ENCODE results near the gene HPSE2.

GRCh38 chr10:98458809-98459784 is 776.6 kb downstream of the HPSE2 start:
- TF ChIP-seq, protein P1, sequence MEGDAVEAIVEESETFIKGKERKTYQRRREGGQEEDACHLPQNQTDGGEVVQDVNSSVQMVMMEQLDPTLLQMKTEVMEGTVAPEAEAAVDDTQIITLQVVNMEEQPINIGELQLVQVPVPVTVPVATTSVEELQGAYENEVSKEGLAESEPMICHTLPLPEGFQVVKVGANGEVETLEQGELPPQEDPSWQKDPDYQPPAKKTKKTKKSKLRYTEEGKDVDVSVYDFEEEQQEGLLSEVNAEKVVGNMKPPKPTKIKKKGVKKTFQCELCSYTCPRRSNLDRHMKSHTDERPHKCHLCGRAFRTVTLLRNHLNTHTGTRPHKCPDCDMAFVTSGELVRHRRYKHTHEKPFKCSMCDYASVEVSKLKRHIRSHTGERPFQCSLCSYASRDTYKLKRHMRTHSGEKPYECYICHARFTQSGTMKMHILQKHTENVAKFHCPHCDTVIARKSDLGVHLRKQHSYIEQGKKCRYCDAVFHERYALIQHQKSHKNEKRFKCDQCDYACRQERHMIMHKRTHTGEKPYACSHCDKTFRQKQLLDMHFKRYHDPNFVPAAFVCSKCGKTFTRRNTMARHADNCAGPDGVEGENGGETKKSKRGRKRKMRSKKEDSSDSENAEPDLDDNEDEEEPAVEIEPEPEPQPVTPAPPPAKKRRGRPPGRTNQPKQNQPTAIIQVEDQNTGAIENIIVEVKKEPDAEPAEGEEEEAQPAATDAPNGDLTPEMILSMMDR (IDR thresholded peaks at IDR 0.05), result no peak
- no peak for TF ChIP-seq EZH2 (IDR thresholded peaks at IDR 0.05; ENCODE audit: borderline replicate concordance, insufficient read depth, low read depth, low read length, poor library complexity, severe bottlenecking)
